Uterus (tissue), 2 donors: Measurements from ENCODE around the gene PDZK1IP1.

ENCODE experiments used
- CTCF ChIP-seq, 4 experiments: fragments of 200-600 bp in 2 of 4; fragments of 450-650 bp in 2 of 4; sonication (generic) in 2 of 4; IDR thresholded peaks; one replicate each; pipeline ENCODE4 v1.5.1; 2016 to 2019; ENCODE audit warnings: antibody characterized with exemption in 4 of 4, mild to moderate bottlenecking in 2 of 4, moderate library complexity in 1 of 4
- POLR2A ChIP-seq, 2 donors: fragments of 450-650 bp; IDR thresholded peaks; one replicate each; pipeline ENCODE4 v1.6.1; 2016; ENCODE audit warnings: antibody characterized with exemption in 2 of 2, mild to moderate bottlenecking in 1 of 2, moderate library complexity in 1 of 2

- no peak for TF ChIP-seq CTCF (IDR thresholded peaks at IDR 0.05)
- no peak for TF ChIP-seq POLR2A (IDR thresholded peaks at IDR 0.05)
These were observed 43.4 kb upstream of the PDZK1IP1 start for GRCh38 chr1:47233186-47233585.
